ENCODE results near the gene SP3.

The SP3 gene

DNA sequence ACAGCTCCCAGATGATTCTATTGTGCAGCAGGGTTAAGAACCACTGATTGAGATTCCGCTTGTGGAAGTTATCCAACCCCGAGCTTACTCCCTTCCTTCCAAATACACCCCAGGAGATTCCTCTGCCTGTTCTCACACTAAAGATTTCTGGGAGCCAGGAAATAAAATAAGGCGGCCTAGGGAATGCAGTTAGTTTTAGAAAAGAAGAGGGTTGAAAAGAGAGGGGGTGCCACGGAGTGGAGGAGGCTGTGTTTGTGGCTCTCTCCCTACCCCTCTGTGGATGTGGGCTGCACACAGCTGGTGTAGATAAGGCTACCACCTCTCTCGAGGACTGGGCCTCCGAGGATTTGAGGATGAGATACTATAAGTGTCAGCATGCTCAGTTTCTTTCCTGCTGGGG, 25.1 kb upstream of the SP3 start:
- no peak overlapping the region for H3K4me2 ChIP-seq (ENCODE audit: low read length)
- H3K27me3 ChIP-seq (ENCODE audit: control insufficient read depth, low read length) = no peaks in the 10 kb centered on the region
- H3K9me2 ChIP-seq (replicated peaks; ENCODE audit: control insufficient read depth, low read length) = no peaks in the 10 kb centered on the region
- H3K36me3 ChIP-seq (ENCODE audit: control insufficient read depth, low read length) = no peaks in the 10 kb centered on the region
- H3K79me2 ChIP-seq (ENCODE audit: control insufficient read depth, low read length) = no peaks in the 10 kb centered on the region
- H3K4me3 ChIP-seq (ENCODE audit: low read length) = no peak overlapping the region
- TF ChIP-seq EZH2phosphoT487 (IDR thresholded peaks at IDR 0.05; ENCODE audit: borderline replicate concordance, low read length) = no peak
- TF ChIP-seq, protein P1, sequence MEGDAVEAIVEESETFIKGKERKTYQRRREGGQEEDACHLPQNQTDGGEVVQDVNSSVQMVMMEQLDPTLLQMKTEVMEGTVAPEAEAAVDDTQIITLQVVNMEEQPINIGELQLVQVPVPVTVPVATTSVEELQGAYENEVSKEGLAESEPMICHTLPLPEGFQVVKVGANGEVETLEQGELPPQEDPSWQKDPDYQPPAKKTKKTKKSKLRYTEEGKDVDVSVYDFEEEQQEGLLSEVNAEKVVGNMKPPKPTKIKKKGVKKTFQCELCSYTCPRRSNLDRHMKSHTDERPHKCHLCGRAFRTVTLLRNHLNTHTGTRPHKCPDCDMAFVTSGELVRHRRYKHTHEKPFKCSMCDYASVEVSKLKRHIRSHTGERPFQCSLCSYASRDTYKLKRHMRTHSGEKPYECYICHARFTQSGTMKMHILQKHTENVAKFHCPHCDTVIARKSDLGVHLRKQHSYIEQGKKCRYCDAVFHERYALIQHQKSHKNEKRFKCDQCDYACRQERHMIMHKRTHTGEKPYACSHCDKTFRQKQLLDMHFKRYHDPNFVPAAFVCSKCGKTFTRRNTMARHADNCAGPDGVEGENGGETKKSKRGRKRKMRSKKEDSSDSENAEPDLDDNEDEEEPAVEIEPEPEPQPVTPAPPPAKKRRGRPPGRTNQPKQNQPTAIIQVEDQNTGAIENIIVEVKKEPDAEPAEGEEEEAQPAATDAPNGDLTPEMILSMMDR (IDR thresholded peaks at IDR 0.05; ENCODE audit: low read depth, low read length, poor library complexity, severe bottlenecking) = no peak
- no peaks in the 10 kb centered on the region for H3F3A ChIP-seq (ENCODE audit: control insufficient read depth, insufficient read depth)
- H3K4me1 ChIP-seq (ENCODE audit: control insufficient read depth, low read length) = 0 out of 2 replicates have a peak, but pooled peaks cover 2% of the 10 kb centered on the region
- no peak overlapping the region for H3K27ac ChIP-seq (ENCODE audit: low read depth, low read length)
- H3K9me3 ChIP-seq (ENCODE audit: control insufficient read depth, insufficient read depth, low read length) = no peaks in the 10 kb centered on the region
- H4K20me1 ChIP-seq (ENCODE audit: control insufficient read depth, insufficient read depth, low read depth, low read length) = no peaks in the 10 kb centered on the region

DNA sequence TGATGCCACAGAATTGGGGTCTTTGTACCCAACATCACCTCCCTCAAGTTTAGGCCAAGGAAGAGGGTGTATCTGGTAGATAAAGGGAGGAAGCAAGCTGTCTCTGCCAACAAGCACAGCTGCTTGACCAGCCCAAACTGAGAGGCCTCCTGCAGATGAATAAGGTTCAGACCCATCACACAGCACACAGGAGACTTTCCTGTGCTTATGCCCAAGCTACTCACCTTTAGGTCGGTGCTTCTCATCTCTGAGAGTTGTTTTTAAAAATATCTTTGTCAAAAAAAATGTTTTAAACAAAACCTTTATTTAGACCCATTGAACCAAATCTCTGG, 24.7 kb upstream of the SP3 start:
- Histone ChIP-seq H3K27ac (ENCODE audit: low read depth, low read length) (no peak overlapping the region), H4K20me1 (ENCODE audit: control insufficient read depth, insufficient read depth, low read depth, low read length) (no peaks in the 10 kb centered on the region), H3K9me3 (ENCODE audit: control insufficient read depth, insufficient read depth, low read length) (no peaks in the 10 kb centered on the region), H3K79me2 (ENCODE audit: control insufficient read depth, low read length) (no peaks in the 10 kb centered on the region), H3K4me1 (ENCODE audit: control insufficient read depth, low read length) (0 out of 2 replicates have a peak, but pooled peaks cover 2% of the 10 kb centered on the region), H3F3A (ENCODE audit: control insufficient read depth, insufficient read depth) (no peaks in the 10 kb centered on the region), H3K9me2 (replicated peaks; ENCODE audit: control insufficient read depth, low read length) (no peaks in the 10 kb centered on the region), H3K4me3 (ENCODE audit: low read length) (no peak overlapping the region), H3K36me3 (ENCODE audit: control insufficient read depth, low read length) (no peaks in the 10 kb centered on the region), H3K4me2 (ENCODE audit: low read length) (no peak overlapping the region), H3K27me3 (ENCODE audit: control insufficient read depth, low read length) (no peaks in the 10 kb centered on the region)
- TF ChIP-seq EZH2phosphoT487 (IDR thresholded peaks at IDR 0.05; ENCODE audit: borderline replicate concordance, low read length) = no peak

DNA sequence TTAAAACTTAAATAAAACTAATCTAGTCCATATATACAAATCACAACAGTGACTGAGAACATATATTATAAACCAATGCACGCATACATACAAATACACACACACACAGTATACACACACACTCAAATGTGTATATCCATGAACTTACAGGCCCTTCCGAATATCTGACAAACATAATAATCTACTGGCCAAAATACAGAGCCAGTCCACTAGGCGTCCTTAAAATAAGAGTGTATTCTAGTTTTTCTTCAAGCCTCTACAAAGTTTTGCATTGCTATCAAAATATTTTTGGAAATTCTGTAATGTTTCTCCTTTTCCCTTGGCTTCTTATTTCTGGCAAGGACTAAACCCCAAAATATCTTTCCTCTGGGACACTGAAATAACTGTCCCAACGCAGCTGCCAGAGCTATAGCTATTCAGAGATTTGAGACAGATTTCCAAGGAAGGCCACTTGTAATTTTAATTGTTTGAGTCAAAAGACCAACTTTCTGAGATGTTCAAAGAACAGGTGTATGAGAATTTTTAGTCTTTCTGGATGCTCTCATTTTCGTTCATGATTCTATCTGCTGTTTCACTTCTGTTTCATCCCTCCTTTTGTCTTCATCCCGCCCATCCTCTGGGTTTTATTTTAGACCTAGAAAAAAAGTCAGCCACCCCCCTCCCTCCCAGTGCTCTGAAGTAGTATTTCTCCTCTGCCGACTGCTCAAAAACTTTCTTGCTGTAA, 24.1 kb upstream of the SP3 start:
- no peak overlapping the region for H3K4me2 ChIP-seq (ENCODE audit: low read length)
- H3K9me3 ChIP-seq (ENCODE audit: control insufficient read depth, insufficient read depth, low read length) = no peaks in the 10 kb centered on the region
- no peak for TF ChIP-seq EZH2phosphoT487 (IDR thresholded peaks at IDR 0.05; ENCODE audit: borderline replicate concordance, low read length)
- TF ChIP-seq, protein P1 (IDR thresholded peaks at IDR 0.05; ENCODE audit: low read depth, low read length, poor library complexity, severe bottlenecking) = no peak
- no peaks in the 10 kb centered on the region for H3K27me3 ChIP-seq (ENCODE audit: control insufficient read depth, low read length)
- H3K27ac ChIP-seq (ENCODE audit: low read depth, low read length) = no peak overlapping the region
- no peaks in the 10 kb centered on the region for H4K20me1 ChIP-seq (ENCODE audit: control insufficient read depth, insufficient read depth, low read depth, low read length)
- H3F3A ChIP-seq (ENCODE audit: control insufficient read depth, insufficient read depth) = no peaks in the 10 kb centered on the region
- no peak overlapping the region for H3K4me3 ChIP-seq (ENCODE audit: low read length)
- no peaks in the 10 kb centered on the region for H3K9me2 ChIP-seq (replicated peaks; ENCODE audit: control insufficient read depth, low read length)
- no peaks in the 10 kb centered on the region for H3K79me2 ChIP-seq (ENCODE audit: control insufficient read depth, low read length)
- 0 out of 2 replicates have a peak, but pooled peaks cover 2% of the 10 kb centered on the region for H3K4me1 ChIP-seq (ENCODE audit: control insufficient read depth, low read length)
- no peaks in the 10 kb centered on the region for H3K36me3 ChIP-seq (ENCODE audit: control insufficient read depth, low read length)

DNA sequence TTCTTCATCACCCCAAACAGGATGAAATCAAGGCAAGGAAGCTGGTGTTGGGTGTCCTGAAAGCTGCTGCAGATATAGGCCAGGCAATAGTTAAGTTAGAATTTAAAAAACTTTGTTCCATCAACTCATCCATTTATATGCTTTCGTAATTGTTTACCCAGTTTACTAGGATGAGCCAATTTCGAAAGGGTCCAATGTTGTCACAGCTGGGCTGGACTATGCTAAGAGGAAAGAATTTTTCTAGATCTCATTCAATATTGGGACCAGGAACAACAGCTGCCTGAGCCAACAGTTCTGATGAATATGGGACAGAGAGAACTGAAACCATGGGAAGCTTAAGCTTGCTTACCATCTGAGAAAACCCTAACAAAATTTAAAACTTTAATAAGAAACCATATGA, 21.6 kb upstream of the SP3 start:
- 0 out of 2 replicates have a peak, but pooled peaks cover 2% of the 10 kb centered on the region for H3K4me1 ChIP-seq (ENCODE audit: control insufficient read depth, low read length)
- H3K36me3 ChIP-seq (ENCODE audit: control insufficient read depth, low read length) = no peaks in the 10 kb centered on the region
- no peaks in the 10 kb centered on the region for H3K9me3 ChIP-seq (ENCODE audit: control insufficient read depth, insufficient read depth, low read length)
- TF ChIP-seq, protein P1 (IDR thresholded peaks at IDR 0.05; ENCODE audit: low read depth, low read length, poor library complexity, severe bottlenecking) = no peak
- no peak for TF ChIP-seq EZH2phosphoT487 (IDR thresholded peaks at IDR 0.05; ENCODE audit: borderline replicate concordance, low read length)
- no peak overlapping the region for H3K4me3 ChIP-seq (ENCODE audit: low read length)
- no peaks in the 10 kb centered on the region for H3K79me2 ChIP-seq (ENCODE audit: control insufficient read depth, low read length)
- H3K27me3 ChIP-seq (ENCODE audit: control insufficient read depth, low read length) = no peaks in the 10 kb centered on the region
- H3K4me2 ChIP-seq (ENCODE audit: low read length) = no peak overlapping the region
- no peak overlapping the region for H3K27ac ChIP-seq (ENCODE audit: low read depth, low read length)
- H4K20me1 ChIP-seq (ENCODE audit: control insufficient read depth, insufficient read depth, low read depth, low read length) = no peaks in the 10 kb centered on the region
- no peaks in the 10 kb centered on the region for H3K9me2 ChIP-seq (replicated peaks; ENCODE audit: control insufficient read depth, low read length)
- no peaks in the 10 kb centered on the region for H3F3A ChIP-seq (ENCODE audit: control insufficient read depth, insufficient read depth)
